Glutamatergic neuron (in vitro differentiated cells): ENCODE data around the gene CBX5. TPM values are rescaled to one million over a fixed set of nuclear protein-coding genes. Genes with fewer than 3 reads are reported as not detected.
"Not testable (repeated sequence)": the region's sequence is repeated elsewhere in the genome, so short reads cannot be mapped to it uniquely, and the experiment has no call there.

Experiments used
- DNase-seq: peaks from one replicate; pipeline ENCODE4 v3.0.0; 2022
- H3K27ac Mint-ChIP-seq: one replicate; pipeline ENCODE4 v1.8.0; 2020; ENCODE audit warnings: mild to moderate bottlenecking, mixed read lengths, inconsistent platforms; ENCODE audit not compliant: unreplicated experiment
- H3K27me3 Mint-ChIP-seq: one replicate; pipeline ENCODE4 v1.8.0; 2020; ENCODE audit warnings: mild to moderate bottlenecking, moderate library complexity, mixed read lengths, inconsistent platforms; ENCODE audit not compliant: unreplicated experiment
- H3K36me3 Mint-ChIP-seq: one replicate; pipeline ENCODE4 v1.8.0; 2020; ENCODE audit warnings: mild to moderate bottlenecking, mixed read lengths, inconsistent platforms; ENCODE audit not compliant: unreplicated experiment
- H3K4me1 Mint-ChIP-seq: one replicate; pipeline ENCODE4 v1.8.0; 2020; ENCODE audit warnings: mild to moderate bottlenecking, low read depth, mixed read lengths, inconsistent platforms; ENCODE audit not compliant: unreplicated experiment
- H3K4me3 Mint-ChIP-seq: one replicate; pipeline ENCODE4 v1.8.0; 2020; ENCODE audit warnings: mild to moderate bottlenecking, mixed read lengths, inconsistent platforms; ENCODE audit not compliant: unreplicated experiment
- H3K9me3 Mint-ChIP-seq: one replicate; pipeline ENCODE4 v1.8.0; 2020; ENCODE audit warnings: mild to moderate bottlenecking, moderate library complexity, mixed read lengths, inconsistent platforms; ENCODE audit not compliant: unreplicated experiment
- total RNA-seq: library from RNA; stranded (reverse); fragmentation: NEBNext Ultra II Directional; extraction: Animal tissue kit (Norgen Biotek cat#: 25700); gene quantifications from one replicate; pipeline ENCODE4 v1.2.1, GENCODE V29; 2021; ENCODE audit not compliant: unreplicated experiment
- TF ChIP-seq, protein P1 (sequence below): fragments of 200-600 bp; sonication (generic); IDR thresholded peaks from one replicate; pipeline ENCODE4 v1.5.0; 2021; ENCODE audit not compliant: partially characterized antibody, unreplicated experiment

Gene CBX5
- total RNA-seq, 1 donor from 2014 or later = 225 TPM

DNA sequence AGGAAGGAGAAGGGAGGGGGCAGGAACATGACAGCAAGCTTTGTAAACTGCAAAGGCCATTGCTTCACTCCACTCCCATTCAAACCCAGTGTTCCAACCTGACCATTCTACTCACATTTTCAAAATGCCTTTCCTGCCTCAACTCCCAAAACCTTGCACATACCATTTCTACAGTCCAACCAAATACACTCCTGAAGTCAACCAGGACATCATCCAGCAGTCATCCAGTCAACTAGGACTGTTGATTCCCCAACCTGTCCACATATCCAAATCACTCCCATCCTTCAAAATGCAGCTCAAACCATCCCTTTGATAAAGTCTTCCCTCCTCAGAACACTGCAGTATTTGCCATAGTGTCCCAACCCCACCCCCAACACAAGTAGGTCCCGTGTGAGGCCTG lies 94.0 kb downstream of the CBX5 start:
- H3K9me3 Mint-ChIP-seq = peaks cover 3% of the 10 kb centered on the region
- peaks cover 7% of the 10 kb centered on the region for H3K27me3 Mint-ChIP-seq
- H3K4me1 Mint-ChIP-seq = peaks cover 3% of the 10 kb centered on the region
- H3K4me3 Mint-ChIP-seq = no peak overlapping the region
- TF ChIP-seq, protein P1, sequence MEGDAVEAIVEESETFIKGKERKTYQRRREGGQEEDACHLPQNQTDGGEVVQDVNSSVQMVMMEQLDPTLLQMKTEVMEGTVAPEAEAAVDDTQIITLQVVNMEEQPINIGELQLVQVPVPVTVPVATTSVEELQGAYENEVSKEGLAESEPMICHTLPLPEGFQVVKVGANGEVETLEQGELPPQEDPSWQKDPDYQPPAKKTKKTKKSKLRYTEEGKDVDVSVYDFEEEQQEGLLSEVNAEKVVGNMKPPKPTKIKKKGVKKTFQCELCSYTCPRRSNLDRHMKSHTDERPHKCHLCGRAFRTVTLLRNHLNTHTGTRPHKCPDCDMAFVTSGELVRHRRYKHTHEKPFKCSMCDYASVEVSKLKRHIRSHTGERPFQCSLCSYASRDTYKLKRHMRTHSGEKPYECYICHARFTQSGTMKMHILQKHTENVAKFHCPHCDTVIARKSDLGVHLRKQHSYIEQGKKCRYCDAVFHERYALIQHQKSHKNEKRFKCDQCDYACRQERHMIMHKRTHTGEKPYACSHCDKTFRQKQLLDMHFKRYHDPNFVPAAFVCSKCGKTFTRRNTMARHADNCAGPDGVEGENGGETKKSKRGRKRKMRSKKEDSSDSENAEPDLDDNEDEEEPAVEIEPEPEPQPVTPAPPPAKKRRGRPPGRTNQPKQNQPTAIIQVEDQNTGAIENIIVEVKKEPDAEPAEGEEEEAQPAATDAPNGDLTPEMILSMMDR = no peak
- H3K36me3 Mint-ChIP-seq = peaks cover 4% of the 10 kb centered on the region
- no peak overlapping the region for H3K27ac Mint-ChIP-seq
- no peak for DNase-seq

DNA sequence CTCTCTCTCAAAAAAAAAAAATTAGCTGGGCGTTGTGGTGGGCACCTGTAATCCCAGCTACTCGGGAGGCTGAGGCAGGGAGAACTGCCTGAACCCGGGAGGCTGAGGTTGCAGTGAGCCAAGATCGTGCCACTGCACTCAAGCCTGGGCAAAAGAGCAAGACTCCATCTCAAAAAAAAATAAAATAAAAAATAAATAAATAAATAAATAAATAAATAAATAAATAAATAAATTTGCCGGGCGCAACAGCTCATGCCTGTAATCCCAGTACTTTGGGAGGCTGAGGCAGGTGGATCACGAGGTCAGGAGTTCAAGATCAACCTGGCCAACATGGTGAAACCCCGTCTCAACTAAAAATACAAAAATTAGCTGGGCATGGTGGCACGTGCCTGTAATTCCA lies 94.6 kb downstream of the CBX5 start:
- not testable (repeated sequence) for H3K9me3 Mint-ChIP-seq, H3K36me3 Mint-ChIP-seq, H3K27me3 Mint-ChIP-seq, H3K4me3 Mint-ChIP-seq, H3K27ac Mint-ChIP-seq, DNase-seq, H3K4me1 Mint-ChIP-seq

DNA sequence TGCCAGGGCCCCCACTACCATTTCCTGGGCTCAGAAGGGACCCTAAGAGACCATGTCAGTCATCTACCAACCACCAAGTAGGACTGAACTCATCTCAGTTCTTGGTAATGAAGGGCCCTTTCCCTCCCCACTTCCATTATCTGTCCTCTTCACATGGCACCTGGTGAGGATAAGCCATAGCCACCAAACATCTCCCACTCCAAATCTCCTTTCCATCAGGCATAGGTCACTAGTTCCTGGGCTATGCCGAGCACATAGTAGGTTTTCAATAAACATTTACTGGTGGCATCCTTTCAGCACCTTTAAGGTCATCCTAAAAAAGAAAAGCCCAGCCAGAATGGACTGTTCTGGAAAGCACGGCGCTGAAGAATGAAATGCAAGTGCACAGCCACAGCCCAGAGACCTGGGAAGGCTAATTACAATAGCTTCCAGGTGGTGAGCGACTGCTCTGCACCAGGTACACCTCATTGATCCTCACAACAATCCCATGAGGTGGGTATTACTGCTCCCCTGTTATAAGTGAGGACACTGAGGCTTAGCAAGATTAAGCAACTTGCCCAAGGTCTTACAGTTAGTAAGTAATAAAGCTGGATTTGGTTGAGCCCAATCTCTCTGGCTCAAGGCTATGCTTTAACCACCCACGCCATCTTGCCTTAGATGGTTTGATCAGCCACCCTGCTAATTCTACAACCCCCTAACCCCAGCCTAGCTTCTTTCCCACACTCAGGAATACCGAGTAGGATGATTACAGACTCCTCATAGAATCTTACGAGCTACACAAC lies 95.7 kb downstream of the CBX5 start:
- TF ChIP-seq, protein P1 = no peak
- no peaks in the 10 kb centered on the region for H3K4me1 Mint-ChIP-seq
- H3K27ac Mint-ChIP-seq = no peak overlapping the region
- peaks cover 3% of the 10 kb centered on the region for H3K27me3 Mint-ChIP-seq
- DNase-seq = no peak
- H3K4me3 Mint-ChIP-seq = no peak overlapping the region
- H3K9me3 Mint-ChIP-seq = no peaks in the 10 kb centered on the region
- H3K36me3 Mint-ChIP-seq = peaks cover 4% of the 10 kb centered on the region

DNA sequence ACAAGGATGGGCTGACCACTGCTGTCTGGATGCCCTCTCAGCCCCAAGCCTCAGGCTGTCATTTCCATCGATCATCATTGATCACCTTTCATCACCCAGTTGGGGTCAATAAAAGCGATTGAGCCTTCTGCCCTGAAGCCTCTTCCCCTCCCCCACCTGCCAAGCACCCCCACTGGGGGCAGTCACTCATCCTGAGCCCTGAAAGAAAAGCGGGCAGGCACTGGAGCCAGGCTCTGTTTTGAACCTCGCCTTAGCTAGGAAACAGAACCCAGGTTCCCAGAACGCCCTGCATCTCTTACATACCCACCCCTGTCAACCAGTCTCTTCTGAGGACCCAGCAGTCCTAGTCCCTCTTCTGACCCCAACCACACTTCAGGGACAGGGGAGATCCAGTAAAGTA lies 96.9 kb downstream of the CBX5 start:
- Mint-ChIP-seq H3K27me3 (peaks cover 3% of the 10 kb centered on the region), H3K4me3 (no peak overlapping the region), H3K9me3 (no peaks in the 10 kb centered on the region), H3K36me3 (peaks cover 4% of the 10 kb centered on the region), H3K27ac (no peak overlapping the region), H3K4me1 (no peaks in the 10 kb centered on the region)
- TF ChIP-seq, protein P1 = no peak
- no peak for DNase-seq

DNA sequence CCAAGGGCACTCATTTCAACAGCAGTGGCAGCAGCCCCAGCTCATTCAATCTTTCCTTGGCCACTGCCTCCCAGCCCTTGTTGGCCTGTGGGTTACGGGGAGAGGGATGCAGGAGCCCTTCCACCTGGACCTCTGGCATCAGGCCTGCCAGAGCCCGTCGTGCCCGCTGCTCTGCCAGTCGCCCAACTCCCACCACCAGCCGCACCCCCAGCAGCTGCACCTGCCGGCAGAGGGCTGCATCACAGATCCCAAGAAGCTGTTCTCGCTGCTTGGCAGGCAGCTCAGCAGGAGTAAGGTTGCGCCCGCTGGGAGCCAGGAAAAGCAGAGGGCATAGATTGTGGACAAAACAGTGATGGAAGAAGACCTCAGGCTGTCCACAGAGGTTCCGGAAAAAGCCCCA lies 97.8 kb downstream of the CBX5 start:
- no peaks in the 10 kb centered on the region for H3K4me1 Mint-ChIP-seq
- H3K27me3 Mint-ChIP-seq = peaks cover 3% of the 10 kb centered on the region
- TF ChIP-seq, protein P1 = no peak
- H3K4me3 Mint-ChIP-seq = no peak overlapping the region
- no peak for DNase-seq
- no peaks in the 10 kb centered on the region for H3K9me3 Mint-ChIP-seq
- no peak overlapping the region for H3K27ac Mint-ChIP-seq
- peaks cover 4% of the 10 kb centered on the region for H3K36me3 Mint-ChIP-seq

Other genes with a start within 250 kb of the CBX5 start
- gene HOXC5, start 247.1 kb downstream of the CBX5 start, total RNA-seq = not detected
- gene HOXC4, start 226.3 kb downstream of the CBX5 start, total RNA-seq = not detected
- gene SMUG1, start 91.1 kb downstream of the CBX5 start, total RNA-seq = 39.3 TPM
- 1,556 TPM for gene HNRNPA1, start 604 bp upstream of the CBX5 start, total RNA-seq
- not detected for gene NFE2, start 20.9 kb upstream of the CBX5 start, total RNA-seq
- gene COPZ1, start 45.0 kb upstream of the CBX5 start, total RNA-seq = 88.6 TPM
- gene GPR84, start 84.4 kb upstream of the CBX5 start, total RNA-seq = not detected
- 26.6 TPM for gene ZNF385A, start 104.6 kb upstream of the CBX5 start, total RNA-seq
- gene ITGA5, start 139.1 kb upstream of the CBX5 start, total RNA-seq = 1.8 TPM
- gene GTSF1, start 193.5 kb upstream of the CBX5 start, total RNA-seq = not detected
- gene NCKAP1L, start 217.6 kb upstream of the CBX5 start, total RNA-seq = not detected